H1 (cell line): ENCODE results near the gene IP6K3. TPM values are rescaled to one million over a fixed set of nuclear protein-coding genes. Genes with fewer than 3 reads are reported as not detected.

Source experiments
- CTCF ChIA-PET: fragments of 300-600 bp; sonication (Branson Sonifier 250); formaldehyde crosslinking; loops from one replicate; lab custom pipeline; 2021; ENCODE audit not compliant: partially characterized antibody; lab: Charles Lee
- POLR2A ChIA-PET: fragments of 300-600 bp; sonication (Branson Sonifier 250); formaldehyde crosslinking; loops from one replicate; lab custom pipeline; 2021; ENCODE audit warnings: inconsistent platforms; ENCODE audit not compliant: partially characterized antibody; lab: Charles Lee
- DNase-seq, 2 experiments: peaks; one replicate each; pipeline versions ENCODE4 v3.0.0 to v3.0.0-alpha.2; 2010 to 2022; ENCODE audit warnings: low spot score in 2 of 2, low read depth in 1 of 2, mixed read lengths in 1 of 2
- FAIRE-seq: peaks from 2 replicates; lab custom pipeline; 2011; peaks lifted over from hg19 to GRCh38; lab: Jason Lieb, UNC
- H2AFZ ChIP-seq: 2 replicates; pipeline ENCODE4 v1.8.1; 2012; ENCODE audit warnings: low read length, inconsistent platforms
- H2AK5ac ChIP-seq: 2 replicates; pipeline ENCODE4 v1.6.1; 2013; ENCODE audit warnings: low read depth, low read length
- H2BK120ac ChIP-seq: replicated peaks from 2 replicates; pipeline ENCODE3; 2013; ENCODE audit warnings: low read depth, low read length, inconsistent platforms
- H2BK12ac ChIP-seq: 2 replicates; pipeline ENCODE4 v1.6.1; 2013; ENCODE audit warnings: low read depth, low read length
- H2BK15ac ChIP-seq: 2 replicates; pipeline ENCODE4 v1.6.1; 2013; ENCODE audit warnings: low read length
- H2BK20ac ChIP-seq: 2 replicates; pipeline ENCODE4 v1.6.1; 2013; ENCODE audit warnings: low read length
- H2BK5ac ChIP-seq: 2 replicates; pipeline ENCODE4 v1.6.1; 2013; ENCODE audit warnings: low read depth, low read length
- H3K14ac ChIP-seq: 2 replicates; pipeline ENCODE4 v1.6.1; 2013; ENCODE audit warnings: inconsistent platforms; ENCODE audit not compliant: insufficient read length
- H3K18ac ChIP-seq: 2 replicates; pipeline ENCODE4 v1.6.1; 2013; ENCODE audit warnings: low read length; ENCODE audit errors: extremely low read depth
- H3K23ac ChIP-seq: 2 replicates; pipeline ENCODE4 v1.6.1; 2013; ENCODE audit warnings: inconsistent platforms; ENCODE audit not compliant: insufficient read length
- H3K23me2 ChIP-seq: 2 replicates; pipeline ENCODE4 v1.6.1; 2013; ENCODE audit warnings: low read depth, low read length
- H3K27ac ChIP-seq: 2 replicates; pipeline ENCODE4 v1.6.1; 2011; ENCODE audit warnings: low read depth, low read length, inconsistent platforms
- H3K27me3 ChIP-seq, 4 experiments: replicated peaks in 1 of 4; 1 replicate in 1 of 4; 2 replicates in 3 of 4; pipeline versions ENCODE4 v1.6.1 to v1.8.1; 2011 to 2013; ENCODE audit warnings: low read length in 3 of 4, mild to moderate bottlenecking in 3 of 4, inconsistent platforms in 2 of 4, mixed read lengths in 2 of 4, moderate library complexity in 1 of 4; ENCODE audit not compliant: control insufficient read depth in 3 of 4, insufficient read depth in 3 of 4; ENCODE audit errors: extremely low read depth in 1 of 4
- H3K36me3 ChIP-seq, 4 experiments: 2 replicates each; pipeline versions ENCODE4 v1.6.1 to v1.8.1; 2011 to 2013; ENCODE audit warnings: mild to moderate bottlenecking in 4 of 4, low read length in 3 of 4, moderate library complexity in 2 of 4, control low read depth in 1 of 4, inconsistent platforms in 1 of 4; ENCODE audit not compliant: insufficient read depth in 4 of 4, control insufficient read depth in 2 of 4
- H3K4ac ChIP-seq: replicated peaks from 2 replicates; pipeline ENCODE3; 2013; ENCODE audit warnings: low read length, low read depth, mixed read lengths, inconsistent platforms; ENCODE audit not compliant: insufficient read length
- H3K4me1 ChIP-seq, 4 experiments: replicated peaks in 1 of 4; 1 replicate in 1 of 4; 2 replicates in 3 of 4; pipeline versions ENCODE4 v1.6.1 to v1.8.1; 2011 to 2013; ENCODE audit warnings: low read length in 3 of 4, inconsistent platforms in 2 of 4, mixed read lengths in 1 of 4; ENCODE audit not compliant: insufficient read depth in 4 of 4, control insufficient read depth in 3 of 4
- H3K4me2 ChIP-seq, 2 experiments: 2 replicates each; pipeline versions ENCODE4 v1.6.1 to v1.8.1; 2011 to 2013; ENCODE audit warnings: low read depth in 2 of 2, low read length in 2 of 2, control low read depth in 1 of 2, inconsistent platforms in 1 of 2, mild to moderate bottlenecking in 1 of 2; ENCODE audit not compliant: insufficient read depth in 1 of 2
- H3K4me3 ChIP-seq, 4 experiments: fragments of 200-600, 300-600 bp in 1 of 4; sonication (generic), shearing (Covaris generic), sonication (Bioruptor Twin) in 1 of 4; 2 replicates each; pipeline versions ENCODE4 v1.5.1 to v1.8.1; 2011 to 2016; ENCODE audit warnings: low read length in 4 of 4, low read depth in 3 of 4, control low read depth in 2 of 4, inconsistent platforms in 2 of 4, mild to moderate bottlenecking in 2 of 4, mixed read lengths in 1 of 4, moderate library complexity in 1 of 4; ENCODE audit not compliant: insufficient read depth in 2 of 4; ENCODE audit errors: extremely low read depth in 1 of 4
- H3K56ac ChIP-seq: replicated peaks from 2 replicates; pipeline ENCODE3; 2013; ENCODE audit warnings: low read depth, mild to moderate bottlenecking, mixed read lengths, low read length, inconsistent platforms; ENCODE audit not compliant: insufficient read length
- H3K79me1 ChIP-seq: 2 replicates; pipeline ENCODE4 v1.6.1; 2013; ENCODE audit warnings: low read depth, low read length, control low read depth
- H3K79me2 ChIP-seq, 2 experiments: 2 replicates each; pipeline versions ENCODE4 v1.6.1 to v1.8.1; 2012 to 2013; ENCODE audit warnings: low read length in 2 of 2, mild to moderate bottlenecking in 2 of 2, inconsistent platforms in 1 of 2; ENCODE audit not compliant: insufficient read depth in 2 of 2, control insufficient read depth in 1 of 2
- H3K9ac ChIP-seq, 4 experiments: replicated peaks in 1 of 4; 1 replicate in 1 of 4; 2 replicates in 3 of 4; pipeline versions ENCODE4 v1.6.1 to v1.8.1; 2011 to 2013; ENCODE audit warnings: low read depth in 3 of 4, low read length in 3 of 4, control low read depth in 2 of 4, mild to moderate bottlenecking in 2 of 4, moderate library complexity in 2 of 4, inconsistent platforms in 1 of 4; ENCODE audit errors: extremely low read depth in 1 of 4
- H3K9me3 ChIP-seq, 2 experiments: 2 replicates each; pipeline versions ENCODE4 v1.6.1 to v1.8.1; 2012 to 2013; ENCODE audit warnings: mild to moderate bottlenecking in 2 of 2, moderate library complexity in 2 of 2, control low read depth in 1 of 2, inconsistent platforms in 1 of 2, low read depth in 1 of 2, low read length in 1 of 2, mixed read lengths in 1 of 2; ENCODE audit not compliant: insufficient read depth in 2 of 2
- H4K20me1 ChIP-seq, 2 experiments: replicated peaks in 1 of 2; 2 replicates each; pipeline versions ENCODE3 to v1.8.1; 2011 to 2013; ENCODE audit warnings: inconsistent platforms in 2 of 2, low read length in 2 of 2, mild to moderate bottlenecking in 1 of 2; ENCODE audit not compliant: insufficient read depth in 2 of 2, control insufficient read depth in 1 of 2
- H4K5ac ChIP-seq: 2 replicates; pipeline ENCODE4 v1.6.1; 2013; ENCODE audit warnings: low read length, low read depth, mixed read lengths, inconsistent platforms; ENCODE audit not compliant: insufficient read length
- H4K8ac ChIP-seq: 2 replicates; pipeline ENCODE4 v1.8.0; 2013; ENCODE audit warnings: mild to moderate bottlenecking, moderate library complexity, low read length, inconsistent platforms; ENCODE audit not compliant: insufficient read depth; ENCODE audit errors: extremely low read depth
- H4K91ac ChIP-seq: replicated peaks from 2 replicates; pipeline ENCODE3; 2013; ENCODE audit warnings: low read length, mixed read lengths, inconsistent platforms; ENCODE audit not compliant: insufficient read length
- CTCF ChIP-seq, 3 experiments: IDR thresholded peaks; 1 replicate in 2 of 3; 2 replicates in 1 of 3; pipeline versions ENCODE4 v1.5.1 to v1.6.1; 2011; ENCODE audit warnings: low read length in 3 of 3, mild to moderate bottlenecking in 3 of 3, inconsistent platforms in 2 of 3, low read depth in 1 of 3, moderate library complexity in 1 of 3; ENCODE audit not compliant: insufficient read depth in 1 of 3; ENCODE audit errors: control extremely low read depth in 1 of 3
- KDM1A ChIP-seq: fragments of 200-600, 300-600 bp; sonication (generic); IDR thresholded peaks from 2 replicates; pipeline ENCODE4 v1.7.1; 2016; ENCODE audit warnings: mild to moderate bottlenecking, low read length, borderline replicate concordance
- KDM4A ChIP-seq: IDR thresholded peaks from one replicate; pipeline ENCODE4 v1.7.1; 2012; ENCODE audit warnings: low read depth, mild to moderate bottlenecking, moderate library complexity, low read length, inconsistent platforms; ENCODE audit not compliant: severe bottlenecking
- MAX ChIP-seq: IDR thresholded peaks from 2 replicates; pipeline ENCODE4 v1.6.1; 2012; ENCODE audit warnings: inconsistent platforms
- RAD21 ChIP-seq, 2 experiments: IDR thresholded peaks in 1 of 2; conservative IDR thresholded peaks in 1 of 2; 2 replicates each; pipeline ENCODE4 v1.6.1; 2011; ENCODE audit warnings: low read depth in 2 of 2, low read length in 2 of 2, improper control_type of control experiment in 1 of 2, inconsistent platforms in 1 of 2, mild to moderate bottlenecking in 1 of 2, moderate library complexity in 1 of 2
- SIN3A ChIP-seq, 2 experiments: IDR thresholded peaks in 1 of 2; conservative IDR thresholded peaks in 1 of 2; 2 replicates each; pipeline ENCODE4 v1.6.1; 2011 to 2012; ENCODE audit warnings: low read length in 2 of 2, improper control_type of control experiment in 1 of 2, low read depth in 1 of 2, mild to moderate bottlenecking in 1 of 2
- SP2 ChIP-seq: IDR thresholded peaks from 2 replicates; pipeline ENCODE4 v1.6.1; 2012; ENCODE audit warnings: mild to moderate bottlenecking, low read length, inconsistent platforms
- TEAD4 ChIP-seq: IDR thresholded peaks from 2 replicates; pipeline ENCODE4 v1.6.1; 2012; ENCODE audit warnings: low read depth, low read length, inconsistent platforms, mixed read lengths
- WGBS, 2 experiments: shearing (Covaris generic) in 1 of 2; methylation state at CpG; one replicate each; pipeline versions ENCODE4 v1.1.6 to v1.1.7; 2013 to 2015; ENCODE audit warnings: low lambda C conversion rate in 2 of 2, mixed read lengths in 2 of 2, inconsistent platforms in 1 of 2, low coverage in 1 of 2, missing lambda C conversion rate in 1 of 2; ENCODE audit not compliant: insufficient replicate concordance in 2 of 2, insufficient coverage in 1 of 2, insufficient read length in 1 of 2; ENCODE audit errors: extremely low coverage in 1 of 2, missing lambda C conversion rate in 1 of 2; 5-methylcytosine and 5-hydroxymethylcytosine counted together
- polyA plus RNA-seq, 7 experiments: library from polyadenylated mRNA; depleted of rRNA in 3 of 7; stranded (reverse) in 5 of 7; unstranded in 2 of 7; fragments of >200 nt in 5 of 7; fragments of 200-250 nt in 2 of 7; gene quantifications; 1 replicate in 5 of 7; 2 replicates in 1 of 7; 4 replicates in 1 of 7; pipeline versions ENCODE4 v1.2.1 to v1.2.3, GENCODE V29; 2011 to 2013; ENCODE audit warnings: missing spikeins in 2 of 7, mixed read lengths in 2 of 7
- total RNA-seq: library from RNA; stranded (reverse); fragmentation: NEBNext Ultra II Directional; extraction: Animal tissue kit (Norgen Biotek cat#: 25700); gene quantifications from 2 replicates; pipeline ENCODE4 v1.2.1, GENCODE V29; 2021

The IP6K3 gene
- total and polyA plus RNA-seq, 2 of the 8 experiments (the other 6 are each of a cell fraction or from before 2014, with no cell fraction given): 0.22 to 0.73 TPM

- 78% methylated on average over 6 of the region's 7 CpGs; no CpG with 5 or more reads in 1 of the 2 experiments for WGBS, 2 experiments
- peak in 1 of 2 experiments; percentile 75 for DNase-seq
These were observed 15.4 kb upstream of the IP6K3 start for GRCh38 chr6:33761922-33762629.

More at GRCh38 chr6:33761922-33762629, 15.4 kb upstream of the IP6K3 start:
- FAIRE-seq: no peak
- H2BK12ac ChIP-seq: peak overlapping the region; percentile 60; the same call in 1 of the 2 replicates
- H3K4me1 ChIP-seq: no peaks in the 10 kb centered on the region
- H3K4ac ChIP-seq: no peak overlapping the region
- no peak overlapping the region for H3K14ac ChIP-seq
- H3K9me3 ChIP-seq: no peaks in the 10 kb centered on the region
- H4K5ac ChIP-seq: no peak overlapping the region
- H3K23me2 ChIP-seq: no peaks in the 10 kb centered on the region
- no peaks in the 10 kb centered on the region for H3K79me2 ChIP-seq
- H3K79me1 ChIP-seq: no peaks in the 10 kb centered on the region
- no peaks in the 10 kb centered on the region for H4K20me1 ChIP-seq
- H2AK5ac ChIP-seq: no peak overlapping the region
- no peak overlapping the region for H3K23ac ChIP-seq
- TF ChIP-seq SIN3A (conservative IDR thresholded peaks at IDR 0.05 in 1 of 2, IDR thresholded peaks at IDR 0.05 in 1 of 2; ENCODE audit: low read depth in 1 of 2, low read length in 2 of 2) (0 out of 4 replicates have a peak, but pooled peaks of 1 of the 2 experiments have one; percentile 31), CTCF (IDR thresholded peaks at IDR 0.05; ENCODE audit: control extremely low read depth in 1 of 3, insufficient read depth in 1 of 3, low read depth in 1 of 3, low read length in 3 of 3) (peak in 2 of 3 experiments; percentile 80 to 81; a peak in 3 of 4 replicates), SP2 (no peak), KDM4A (no peak), MAX (peak; percentile 47; the same call in 1 of the 2 replicates), KDM1A (peak; percentile 91), RAD21 (IDR thresholded peaks at IDR 0.05 in 1 of 2, conservative IDR thresholded peaks at IDR 0.05 in 1 of 2; ENCODE audit: low read depth in 2 of 2, low read length in 2 of 2) (peak; percentile 74 to 83), TEAD4 (0 out of 2 replicates have a peak, but pooled peaks have one; percentile 7)
- no peak overlapping the region for H2BK5ac ChIP-seq
- no peak overlapping the region for H4K91ac ChIP-seq
- CTCF ChIA-PET: interaction anchor here (0.7 to 12.1 kb wide), 34 partner anchors 11 to 393 kb away, joined by 3 to 171 read pairs (median 4); partner anchors contain the start of genes IP6K3 and UQCC2
- no peak overlapping the region for H3K4me2 ChIP-seq
- peak overlapping the region; percentile 52; the same call in 1 of the 2 replicates for H2BK20ac ChIP-seq
- no peak overlapping the region for H3K4me3 ChIP-seq
- H2BK120ac ChIP-seq: no peak overlapping the region
- H2AFZ ChIP-seq: no peak overlapping the region
- no peak overlapping the region for H3K9ac ChIP-seq
- H3K36me3 ChIP-seq: no peaks in the 10 kb centered on the region
- no peak overlapping the region; the same call in 1 of the 2 replicates for H2BK15ac ChIP-seq
- H3K27me3 ChIP-seq: no peaks in the 10 kb centered on the region
- no peak overlapping the region for H3K27ac ChIP-seq
- POLR2A ChIA-PET: interaction anchor here (1.1 to 2.5 kb wide), 4 partner anchors 8 to 51 kb away, joined by 3 to 10 read pairs (median 4); partner anchors contain the start of genes IP6K3 and UQCC2
- no peak overlapping the region for H3K18ac ChIP-seq
- no peak overlapping the region for H3K56ac ChIP-seq
- no peak overlapping the region for H4K8ac ChIP-seq
